ENCODE data around the gene RFESD.

The RFESD gene

DNA sequence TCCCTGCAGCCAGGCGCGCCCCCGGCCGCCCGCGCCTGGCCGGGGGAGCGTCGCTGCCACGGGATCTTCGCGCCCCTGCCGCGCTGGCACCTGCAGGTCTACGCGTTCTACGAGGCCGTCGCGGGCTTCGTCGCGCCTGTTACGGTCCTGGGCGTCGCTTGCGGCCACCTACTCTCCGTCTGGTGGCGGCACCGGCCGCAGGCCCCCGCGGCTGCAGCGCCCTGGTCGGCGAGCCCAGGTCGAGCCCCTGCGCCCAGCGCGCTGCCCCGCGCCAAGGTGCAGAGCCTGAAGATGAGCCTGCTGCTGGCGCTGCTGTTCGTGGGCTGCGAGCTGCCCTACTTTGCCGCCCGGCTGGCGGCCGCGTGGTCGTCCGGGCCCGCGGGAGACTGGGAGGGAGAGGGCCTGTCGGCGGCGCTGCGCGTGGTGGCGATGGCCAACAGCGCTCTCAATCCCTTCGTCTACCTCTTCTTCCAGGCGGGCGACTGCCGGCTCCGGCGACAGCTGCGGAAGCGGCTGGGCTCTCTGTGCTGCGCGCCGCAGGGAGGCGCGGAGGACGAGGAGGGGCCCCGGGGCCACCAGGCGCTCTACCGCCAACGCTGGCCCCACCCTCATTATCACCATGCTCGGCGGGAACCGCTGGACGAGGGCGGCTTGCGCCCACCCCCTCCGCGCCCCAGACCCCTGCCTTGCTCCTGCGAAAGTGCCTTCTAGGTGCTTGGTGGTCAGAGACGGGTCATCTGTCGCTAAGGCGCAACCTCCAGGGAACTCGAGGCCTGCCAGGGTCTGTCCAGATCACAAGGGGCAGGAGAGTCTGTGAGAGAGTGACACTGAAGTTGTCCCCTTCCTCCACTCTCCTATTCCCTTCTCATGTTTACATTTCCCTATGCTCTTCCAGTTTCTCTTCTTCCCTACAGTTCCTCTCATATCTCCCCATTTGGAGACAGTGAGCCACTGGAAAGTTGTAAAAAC is 25.4 kb upstream of the RFESD start:
- no peak for DNase-seq (ENCODE audit: extremely low read depth, low read depth)
- TF ChIP-seq, protein P1, sequence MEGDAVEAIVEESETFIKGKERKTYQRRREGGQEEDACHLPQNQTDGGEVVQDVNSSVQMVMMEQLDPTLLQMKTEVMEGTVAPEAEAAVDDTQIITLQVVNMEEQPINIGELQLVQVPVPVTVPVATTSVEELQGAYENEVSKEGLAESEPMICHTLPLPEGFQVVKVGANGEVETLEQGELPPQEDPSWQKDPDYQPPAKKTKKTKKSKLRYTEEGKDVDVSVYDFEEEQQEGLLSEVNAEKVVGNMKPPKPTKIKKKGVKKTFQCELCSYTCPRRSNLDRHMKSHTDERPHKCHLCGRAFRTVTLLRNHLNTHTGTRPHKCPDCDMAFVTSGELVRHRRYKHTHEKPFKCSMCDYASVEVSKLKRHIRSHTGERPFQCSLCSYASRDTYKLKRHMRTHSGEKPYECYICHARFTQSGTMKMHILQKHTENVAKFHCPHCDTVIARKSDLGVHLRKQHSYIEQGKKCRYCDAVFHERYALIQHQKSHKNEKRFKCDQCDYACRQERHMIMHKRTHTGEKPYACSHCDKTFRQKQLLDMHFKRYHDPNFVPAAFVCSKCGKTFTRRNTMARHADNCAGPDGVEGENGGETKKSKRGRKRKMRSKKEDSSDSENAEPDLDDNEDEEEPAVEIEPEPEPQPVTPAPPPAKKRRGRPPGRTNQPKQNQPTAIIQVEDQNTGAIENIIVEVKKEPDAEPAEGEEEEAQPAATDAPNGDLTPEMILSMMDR (IDR thresholded peaks at IDR 0.05; ENCODE audit: low read depth, low read length), result no peak

DNA sequence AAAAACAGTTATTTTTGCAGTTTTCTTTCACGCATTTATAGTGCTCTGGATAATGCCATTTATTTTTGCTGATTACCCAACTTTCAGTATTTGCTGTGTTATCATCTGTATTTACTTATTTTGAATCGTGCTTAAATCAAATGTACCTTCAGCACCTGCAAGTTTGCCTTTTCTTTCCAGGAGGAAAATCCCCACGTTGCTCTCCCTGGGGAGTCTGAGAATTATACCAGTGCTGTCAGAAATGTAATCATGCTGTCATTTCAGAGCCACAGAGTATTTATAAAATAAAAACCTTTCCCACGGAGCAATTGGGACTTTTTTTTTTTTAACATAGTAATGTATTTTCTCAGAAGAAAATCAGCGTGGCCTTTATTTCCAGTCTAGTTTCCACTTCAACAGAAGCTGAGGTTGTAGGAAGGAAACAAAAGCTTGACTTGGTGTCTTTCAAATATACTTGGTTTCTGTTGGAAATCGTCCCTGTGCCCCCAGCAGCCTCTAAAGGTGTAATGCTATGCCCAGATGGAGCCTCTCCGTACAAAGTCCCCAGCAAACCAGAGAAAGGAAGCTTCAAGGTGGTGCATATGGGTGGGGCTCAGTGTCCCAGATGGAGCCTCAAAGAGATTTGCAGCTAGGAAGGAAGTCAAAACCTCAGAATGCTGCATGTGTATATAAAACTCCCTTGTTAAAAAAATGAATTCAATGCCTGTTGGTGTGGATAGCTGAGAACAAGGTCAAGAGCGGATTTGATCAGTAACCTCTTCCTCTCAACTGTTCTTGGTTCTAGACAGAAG is 24.5 kb upstream of the RFESD start:
- TF ChIP-seq, protein P1 (IDR thresholded peaks at IDR 0.05; ENCODE audit: low read depth, low read length), result no peak
- no peak for DNase-seq (ENCODE audit: extremely low read depth, low read depth)

DNA sequence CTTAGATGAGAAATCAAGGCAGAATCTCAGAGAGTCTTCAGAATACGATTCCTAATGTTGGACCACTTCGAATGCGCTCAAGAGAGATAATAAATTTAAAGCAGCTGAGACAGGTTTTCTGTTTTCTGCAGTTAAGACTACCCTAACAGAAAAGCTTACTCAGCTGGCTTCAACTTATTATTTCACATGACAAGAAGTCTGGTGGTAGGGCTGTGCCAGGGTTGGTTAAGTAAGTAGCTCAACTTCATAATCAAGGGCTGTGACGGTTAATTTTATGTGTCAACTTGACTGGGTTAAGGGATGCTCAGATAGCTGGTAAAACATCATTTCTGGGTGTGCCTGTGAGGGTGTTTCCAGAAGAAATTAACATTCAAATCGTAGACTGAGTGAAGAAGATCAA is 22.9 kb upstream of the RFESD start:
- TF ChIP-seq, protein P1 (IDR thresholded peaks at IDR 0.05; ENCODE audit: low read depth, low read length), result no peak
- DNase-seq (ENCODE audit: extremely low read depth, low read depth), result no peak

DNA sequence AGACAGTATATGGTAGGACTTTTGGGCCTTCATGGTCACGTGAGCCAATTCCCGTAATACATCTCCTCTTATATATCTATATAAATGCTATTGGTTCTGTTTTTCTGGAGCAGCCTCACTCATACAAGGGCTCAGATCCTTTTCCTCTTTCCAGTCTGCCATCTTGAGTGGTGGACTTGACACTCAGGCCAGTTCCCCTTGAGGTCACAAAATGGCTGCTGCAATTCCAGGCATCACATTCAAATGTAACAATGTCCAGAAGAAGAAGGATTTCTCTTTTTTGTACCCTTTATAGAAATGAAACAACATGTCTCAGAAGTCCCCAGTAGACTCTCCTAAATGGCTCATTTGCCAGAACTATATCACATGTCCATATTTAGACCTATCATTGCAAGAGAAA is 22.2 kb upstream of the RFESD start:
- DNase-seq (ENCODE audit: extremely low read depth, low read depth), result no peak
- TF ChIP-seq, protein P1 (IDR thresholded peaks at IDR 0.05; ENCODE audit: low read depth, low read length), result no peak

DNA sequence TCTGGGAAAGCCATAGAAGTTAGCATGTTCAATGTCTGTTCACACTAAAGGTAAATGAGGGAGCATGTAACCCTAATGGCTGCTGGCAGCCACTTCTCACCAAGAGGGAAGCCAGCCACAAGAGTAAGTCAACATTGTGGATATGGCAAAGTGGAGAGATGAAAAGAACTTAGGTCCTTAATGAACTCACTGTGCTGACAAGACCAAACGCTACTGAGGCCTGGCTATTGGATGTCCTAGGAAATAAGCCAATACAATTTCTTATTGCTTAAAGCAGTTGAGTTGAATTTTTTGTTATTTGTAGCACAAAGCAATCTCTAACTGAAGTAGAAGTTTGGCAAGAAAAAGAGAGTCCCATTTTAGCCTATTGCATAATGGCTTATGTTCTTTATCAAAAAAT is 19.9 kb upstream of the RFESD start:
- TF ChIP-seq, protein P1 (IDR thresholded peaks at IDR 0.05; ENCODE audit: low read depth, low read length), result no peak
- DNase-seq (ENCODE audit: extremely low read depth, low read depth), result no peak

DNA sequence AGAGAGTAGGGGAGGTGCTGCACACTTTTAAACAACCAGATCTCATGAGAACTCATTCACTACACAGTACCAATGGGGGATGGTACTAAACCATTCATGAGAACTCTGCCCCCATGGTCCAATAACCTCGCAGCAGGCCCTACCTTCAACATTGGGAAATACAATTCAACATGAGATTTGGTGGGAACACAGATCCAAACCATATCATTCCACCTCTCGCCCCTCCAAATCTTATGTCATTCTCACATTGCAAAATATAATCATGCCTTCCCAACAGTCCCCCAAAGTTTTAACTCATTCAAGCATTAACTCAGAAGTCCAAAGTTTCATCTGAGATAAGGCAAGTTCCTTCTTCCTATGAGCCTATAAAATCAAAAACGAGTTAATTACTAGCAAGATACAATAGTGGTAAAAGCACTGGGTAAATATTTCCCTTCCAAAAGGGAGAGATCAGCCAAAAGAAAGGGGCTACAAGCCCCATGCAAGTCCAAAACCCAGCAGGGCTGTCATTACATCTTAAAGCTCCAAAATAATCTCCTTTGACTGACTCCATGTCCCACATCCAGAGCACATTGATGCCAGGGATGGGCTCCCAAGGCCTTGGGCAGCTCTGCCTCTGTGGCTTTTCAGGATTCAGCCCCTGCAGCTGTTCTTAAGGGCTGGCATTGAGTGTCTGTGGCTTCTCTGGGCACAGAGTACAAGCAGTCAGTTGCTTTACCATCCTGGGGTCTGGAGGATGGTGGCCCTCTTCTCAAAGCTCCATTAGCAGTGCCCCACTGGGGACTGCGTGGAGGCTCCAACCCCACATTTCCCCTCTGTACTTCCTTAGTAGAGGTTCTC is 18.4 kb upstream of the RFESD start:
- TF ChIP-seq, protein P1 (IDR thresholded peaks at IDR 0.05; ENCODE audit: low read depth, low read length), result no peak
- no peak for DNase-seq (ENCODE audit: extremely low read depth, low read depth)
